ENCODE measurements around the gene MEF2B.

Gene MEF2B

GRCh38 chr19:19096641-19097627 lies 73.1 kb downstream of the MEF2B start:
- no peak for DNase-seq

- no peak for DNase-seq
These were observed 74.4 kb downstream of the MEF2B start for GRCh38 chr19:19095691-19096090.
